ENCODE data around the gene GNAI3.

Gene GNAI3

DNA sequence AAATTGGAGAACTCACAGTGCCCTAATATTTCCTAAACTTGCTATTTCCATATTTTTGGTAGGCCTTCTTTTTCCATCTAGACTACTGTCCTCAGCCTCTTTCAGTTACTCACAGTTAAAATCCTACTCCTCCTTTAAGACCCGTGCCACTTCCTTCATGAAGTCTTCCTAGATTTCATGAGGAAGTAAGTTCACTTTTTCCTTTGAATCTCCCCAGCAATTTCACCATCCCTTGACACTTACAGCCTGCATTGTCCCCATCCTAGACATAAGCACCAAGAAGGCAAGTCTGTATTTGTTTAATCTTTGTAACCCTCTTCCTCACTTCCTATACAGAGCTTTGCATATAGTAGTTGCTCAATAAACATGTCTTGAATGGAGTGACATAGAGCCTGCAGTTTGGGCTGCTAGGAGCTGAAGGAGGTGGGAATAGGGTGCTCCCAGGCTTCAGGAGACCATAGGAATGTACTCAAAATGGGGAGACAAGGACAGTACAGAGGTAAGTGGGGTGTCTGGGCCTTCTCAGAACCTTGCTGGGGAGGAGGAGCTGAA lies 14.0 kb upstream of the GNAI3 start:
- TF ChIP-seq, protein P1, sequence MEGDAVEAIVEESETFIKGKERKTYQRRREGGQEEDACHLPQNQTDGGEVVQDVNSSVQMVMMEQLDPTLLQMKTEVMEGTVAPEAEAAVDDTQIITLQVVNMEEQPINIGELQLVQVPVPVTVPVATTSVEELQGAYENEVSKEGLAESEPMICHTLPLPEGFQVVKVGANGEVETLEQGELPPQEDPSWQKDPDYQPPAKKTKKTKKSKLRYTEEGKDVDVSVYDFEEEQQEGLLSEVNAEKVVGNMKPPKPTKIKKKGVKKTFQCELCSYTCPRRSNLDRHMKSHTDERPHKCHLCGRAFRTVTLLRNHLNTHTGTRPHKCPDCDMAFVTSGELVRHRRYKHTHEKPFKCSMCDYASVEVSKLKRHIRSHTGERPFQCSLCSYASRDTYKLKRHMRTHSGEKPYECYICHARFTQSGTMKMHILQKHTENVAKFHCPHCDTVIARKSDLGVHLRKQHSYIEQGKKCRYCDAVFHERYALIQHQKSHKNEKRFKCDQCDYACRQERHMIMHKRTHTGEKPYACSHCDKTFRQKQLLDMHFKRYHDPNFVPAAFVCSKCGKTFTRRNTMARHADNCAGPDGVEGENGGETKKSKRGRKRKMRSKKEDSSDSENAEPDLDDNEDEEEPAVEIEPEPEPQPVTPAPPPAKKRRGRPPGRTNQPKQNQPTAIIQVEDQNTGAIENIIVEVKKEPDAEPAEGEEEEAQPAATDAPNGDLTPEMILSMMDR (conservative IDR thresholded peaks at IDR 0.05), result no peak
- no peak for TF ChIP-seq ZFX (IDR thresholded peaks at IDR 0.05)
- H3K27ac ChIP-seq, result no peak overlapping the region

DNA sequence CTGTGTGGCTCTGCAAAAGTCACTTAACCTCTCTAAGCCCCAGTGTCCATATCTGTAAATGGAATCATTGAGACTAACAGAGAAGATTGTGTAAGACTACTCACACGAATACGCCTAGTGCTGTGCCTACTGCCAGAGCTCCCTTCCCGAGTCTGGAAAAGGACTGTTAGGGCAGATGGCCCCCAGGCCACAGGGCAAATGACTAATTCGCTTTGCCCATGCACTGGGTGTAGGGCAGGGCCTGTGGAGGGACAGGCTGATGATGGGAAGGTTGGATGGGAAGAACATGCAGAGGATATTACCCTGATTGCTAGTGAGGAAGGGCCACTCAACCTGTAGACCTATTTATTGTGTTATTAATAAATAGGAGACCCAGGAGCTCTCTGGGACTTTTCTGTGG lies 12.9 kb upstream of the GNAI3 start:
- no peak for TF ChIP-seq ZFX (IDR thresholded peaks at IDR 0.05)
- TF ChIP-seq, protein P1 (conservative IDR thresholded peaks at IDR 0.05), result no peak
- no peak overlapping the region for H3K27ac ChIP-seq

DNA sequence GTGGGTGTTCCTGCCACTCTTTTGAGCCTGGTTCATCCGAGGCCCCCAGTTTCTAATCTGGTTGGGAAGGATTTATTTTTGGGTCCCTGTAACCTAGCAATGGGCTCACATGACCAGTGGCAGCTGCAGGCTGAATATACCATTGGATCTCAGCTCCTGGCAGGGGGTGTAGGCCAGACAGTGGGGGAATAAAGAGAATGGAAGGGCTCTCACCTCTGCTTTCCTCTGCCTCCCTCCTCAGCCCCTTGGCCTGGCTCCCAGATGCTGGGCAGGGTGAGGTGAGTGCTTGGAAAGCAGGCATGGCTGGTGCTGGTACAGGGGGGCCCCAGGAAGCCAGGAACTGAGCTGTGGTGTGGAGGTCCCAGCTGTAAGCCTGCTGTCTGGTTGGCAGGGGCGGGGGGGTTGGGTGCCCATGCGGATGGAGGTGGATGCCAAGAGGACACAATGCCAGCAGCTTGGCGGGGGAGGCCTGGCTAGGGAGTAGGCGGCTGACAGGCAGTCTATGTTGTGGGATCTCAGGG lies 12.4 kb upstream of the GNAI3 start:
- H3K27ac ChIP-seq, result no peak overlapping the region
- TF ChIP-seq, protein P1 (conservative IDR thresholded peaks at IDR 0.05), result no peak
- TF ChIP-seq ZFX (IDR thresholded peaks at IDR 0.05), result no peak

DNA sequence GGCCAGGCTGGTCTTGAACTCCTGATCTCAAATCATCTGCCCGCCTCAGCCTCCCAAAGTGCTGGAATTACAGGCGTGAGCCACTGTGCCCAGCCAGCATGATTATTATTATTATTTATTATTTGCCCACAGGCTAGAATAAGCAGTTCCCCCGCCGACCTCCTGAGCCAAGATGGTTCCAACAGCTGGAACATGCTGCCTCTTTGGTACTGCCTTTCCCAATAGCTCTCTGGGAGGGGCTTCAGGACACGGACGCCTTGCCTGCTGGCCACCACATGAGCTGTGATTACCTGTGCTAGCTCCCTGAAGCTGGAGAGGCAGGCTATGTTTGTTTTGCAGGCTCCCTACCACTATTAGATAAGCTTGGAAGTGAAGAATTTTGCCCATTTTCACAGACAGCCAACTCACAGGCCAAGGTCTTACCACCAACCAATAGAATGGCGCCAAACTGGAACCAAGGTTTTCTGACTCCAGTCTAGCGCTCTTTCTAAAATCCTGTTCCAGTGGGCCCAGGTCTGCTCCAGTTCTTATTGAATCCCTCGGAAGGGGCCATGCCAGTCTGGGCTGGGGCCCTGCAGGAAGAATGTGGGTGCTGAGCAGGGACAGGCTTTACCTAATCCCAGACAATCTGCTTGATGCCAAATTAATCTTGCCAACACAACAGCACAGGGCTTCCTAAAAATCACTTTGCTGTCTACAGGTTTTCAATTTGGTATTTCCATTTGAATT lies 10.8 kb upstream of the GNAI3 start:
- H3K27ac ChIP-seq, result no peak overlapping the region
- TF ChIP-seq, protein P1 (conservative IDR thresholded peaks at IDR 0.05), result no peak
- no peak for TF ChIP-seq ZFX (IDR thresholded peaks at IDR 0.05)

DNA sequence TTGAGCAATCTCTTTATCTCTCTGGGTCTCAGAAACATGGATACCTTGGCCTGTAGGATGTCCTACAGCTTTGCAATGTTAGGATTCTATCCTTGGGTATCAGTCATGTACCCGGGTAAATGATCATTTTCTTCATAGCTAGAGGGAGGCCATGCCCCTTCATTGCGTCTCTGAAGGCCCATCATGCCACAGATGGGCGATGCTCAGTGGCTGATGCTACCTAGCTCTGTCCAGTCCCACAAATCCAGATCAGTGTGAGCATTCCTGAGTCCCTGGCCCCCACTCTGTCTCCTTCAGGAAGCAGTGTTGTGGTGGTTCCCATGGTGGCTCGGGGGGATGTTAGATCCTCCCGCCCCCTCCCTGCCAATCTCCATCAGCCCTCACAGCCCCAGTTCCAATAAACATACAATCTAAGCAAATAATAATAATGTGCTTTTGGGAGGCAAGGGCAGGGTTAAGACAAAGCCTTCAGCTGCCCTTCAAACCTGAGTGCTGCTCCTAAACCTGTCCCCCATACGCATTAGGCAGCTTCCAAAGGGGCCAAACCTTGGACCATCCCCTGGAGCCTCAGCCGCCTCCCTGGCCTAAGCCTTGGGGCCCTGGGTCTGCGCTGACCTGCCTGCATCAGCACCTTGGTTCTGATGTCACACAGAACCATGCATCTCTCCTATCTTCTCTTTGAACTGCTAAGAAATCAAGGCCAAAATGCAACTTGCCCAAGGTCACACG lies 9.4 kb upstream of the GNAI3 start:
- TF ChIP-seq, protein P1 (conservative IDR thresholded peaks at IDR 0.05), result no peak
- TF ChIP-seq ZFX (IDR thresholded peaks at IDR 0.05), result no peak
- H3K27ac ChIP-seq, result no peak overlapping the region

DNA sequence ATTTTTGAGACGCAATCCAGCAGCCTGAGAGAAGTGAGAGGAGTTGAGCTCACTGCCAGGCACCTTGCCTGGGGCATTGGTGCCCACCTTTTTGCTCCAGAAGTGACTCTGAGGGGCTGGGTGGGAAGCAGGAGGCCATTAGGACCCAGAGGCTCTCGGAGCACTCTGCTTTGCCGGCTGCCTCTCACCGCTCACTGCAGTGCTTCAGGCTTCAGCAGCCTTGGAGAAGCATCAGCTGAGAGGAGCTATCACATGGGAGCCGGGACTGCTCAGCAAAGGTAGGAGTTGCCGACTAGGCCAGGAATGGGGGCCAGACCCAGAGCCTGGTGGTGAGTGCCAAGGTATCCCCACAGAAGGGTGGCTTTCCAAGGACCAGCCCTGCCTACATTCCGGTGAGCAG lies 8.7 kb upstream of the GNAI3 start, which contains the start of gene GPR61:
Gene GPR61 (plus strand): TSS at position 197 of the 400 bp plus-strand sequence. CDS start 3,151 bp downstream, outside the sequence.
- TF ChIP-seq, protein P1 (conservative IDR thresholded peaks at IDR 0.05), result no peak
- no peak for TF ChIP-seq ZFX (IDR thresholded peaks at IDR 0.05)
- H3K27ac ChIP-seq, result no peak within 1 kb of the TSS

DNA sequence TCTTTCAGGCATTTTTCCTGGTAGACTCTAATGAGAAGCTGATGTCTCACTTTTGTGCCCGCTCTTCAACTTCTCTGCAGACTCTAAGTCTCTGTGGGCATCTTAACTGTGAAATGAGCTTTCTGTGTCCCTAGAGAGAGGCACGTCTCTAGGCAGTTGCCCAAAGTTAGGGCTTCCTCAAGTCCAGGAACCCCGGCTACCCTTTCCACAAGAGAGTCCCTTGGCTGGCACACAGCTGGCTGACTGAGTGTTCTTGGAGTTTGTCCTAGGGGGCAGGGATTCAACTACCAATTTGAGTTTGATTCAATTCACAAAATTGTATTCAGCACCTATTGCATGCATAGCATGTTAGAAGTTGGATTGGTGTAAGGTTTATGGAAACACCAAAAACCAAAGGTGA lies 7.3 kb upstream of the GNAI3 start:
- TF ChIP-seq, protein P1 (conservative IDR thresholded peaks at IDR 0.05), result no peak

More for the DNA sequence above, 7.3 kb upstream of the GNAI3 start:
- H3K27ac ChIP-seq, result no peak overlapping the region
